Activated effector memory CD4-positive, alpha-beta T cell treated with anti-CD3 and anti-CD28 coated beads, Interleukin-2, amount 50 U/mL, for 16 hours (primary cell): Measurements from ENCODE around the gene MIOX.

Experiments
- DNase-seq: peaks from one replicate; pipeline ENCODE4 v3.0.0-alpha.2; 2020

The MIOX gene

GRCh38 chr22:50455201-50455600, 31.5 kb upstream of the MIOX start:
- no peak for DNase-seq

GRCh38 chr22:50456026-50456425, 30.6 kb upstream of the MIOX start:
- no peak for DNase-seq

DNA sequence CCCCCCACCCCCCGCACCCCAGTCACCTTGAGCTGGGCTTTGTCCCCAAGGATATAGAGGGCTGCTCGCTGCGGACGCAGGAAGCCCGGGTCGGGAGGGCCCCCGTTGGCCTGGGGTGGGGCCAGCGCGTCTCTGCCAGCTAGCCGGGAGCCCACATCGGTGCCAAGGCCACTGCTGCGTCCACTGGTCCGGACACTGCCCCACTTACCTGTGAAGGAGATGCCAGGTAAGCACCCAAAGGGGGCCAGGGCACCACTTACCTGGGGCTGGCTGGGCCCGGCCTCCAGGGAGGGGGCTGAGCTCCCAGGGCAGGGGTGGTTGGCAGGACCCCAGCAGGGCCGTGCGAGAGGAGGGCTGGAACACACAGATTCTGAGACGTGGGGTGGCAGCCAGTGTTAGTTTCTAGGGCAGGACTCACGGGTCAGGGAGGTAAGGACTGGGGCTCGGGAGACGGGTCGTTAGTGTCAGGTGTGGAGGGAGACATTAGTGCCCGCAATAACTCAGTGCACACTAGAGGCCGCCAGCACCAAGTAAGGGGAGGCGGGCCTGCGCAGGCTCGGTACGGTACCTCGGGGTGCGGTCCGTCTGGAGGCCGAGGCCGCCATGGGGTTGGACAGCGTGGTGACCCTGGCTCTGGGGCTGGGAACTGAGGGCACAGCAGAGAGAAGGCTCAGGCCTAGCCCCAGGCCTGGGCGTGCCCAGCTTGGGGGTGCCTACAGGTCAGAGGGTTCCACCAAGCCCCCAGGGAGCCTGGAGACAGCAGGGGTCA, 30.0 kb upstream of the MIOX start:
- DNase-seq = no peak

GRCh38 chr22:50459016-50459415, 27.6 kb upstream of the MIOX start:
- no peak for DNase-seq

DNA sequence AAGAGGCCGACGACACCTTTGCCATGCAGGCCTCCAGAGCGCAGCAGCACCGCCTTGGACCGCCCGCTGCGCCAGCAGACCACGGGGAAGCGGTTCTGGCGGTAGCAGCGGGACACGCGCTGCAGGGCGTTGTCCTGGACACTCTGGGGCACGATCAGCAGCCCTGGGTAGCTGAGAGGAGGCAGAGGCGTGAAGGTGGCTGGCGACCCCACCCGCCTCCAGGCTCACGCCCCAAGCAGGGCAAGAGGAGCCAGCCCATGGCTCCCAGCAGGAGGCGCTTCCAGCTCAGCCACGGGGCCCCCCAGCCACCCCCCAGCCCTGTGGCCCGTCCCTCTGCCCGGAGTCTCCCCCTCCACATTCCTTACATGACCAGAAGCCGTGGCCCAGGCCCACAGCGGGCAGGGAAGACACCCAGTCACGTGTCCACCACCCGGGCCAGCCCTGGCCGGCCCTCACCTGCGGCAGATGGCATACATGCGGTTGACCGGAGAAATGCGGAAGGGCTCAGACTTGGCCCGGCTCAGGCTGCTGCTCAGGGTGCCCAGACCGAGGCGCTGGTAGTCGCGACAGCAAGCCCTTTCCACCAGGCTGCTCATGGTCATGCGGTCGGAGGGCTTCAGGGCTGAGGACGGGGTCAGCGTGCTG, 27.0 kb upstream of the MIOX start:
- no peak for DNase-seq

DNA sequence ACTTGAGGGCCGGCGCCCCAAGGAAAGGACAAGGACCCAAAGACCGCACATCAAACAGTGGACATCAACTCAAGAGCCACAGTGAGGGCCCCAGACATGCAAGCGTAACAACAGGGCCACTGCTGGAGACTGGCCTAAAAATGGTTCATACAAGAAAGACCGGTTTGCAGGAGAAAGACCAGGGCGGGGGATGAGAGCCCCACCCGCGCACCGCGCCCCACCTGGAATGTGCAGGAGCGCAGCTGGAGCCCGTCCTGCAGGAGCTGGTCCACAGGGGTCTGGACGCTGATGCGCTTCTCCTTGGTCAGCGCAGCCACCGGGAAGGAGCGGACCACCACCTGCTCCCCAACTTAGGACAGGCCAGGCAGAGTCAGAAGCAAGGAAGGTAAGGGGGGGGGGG, 25.7 kb upstream of the MIOX start:
- no peak for DNase-seq

DNA sequence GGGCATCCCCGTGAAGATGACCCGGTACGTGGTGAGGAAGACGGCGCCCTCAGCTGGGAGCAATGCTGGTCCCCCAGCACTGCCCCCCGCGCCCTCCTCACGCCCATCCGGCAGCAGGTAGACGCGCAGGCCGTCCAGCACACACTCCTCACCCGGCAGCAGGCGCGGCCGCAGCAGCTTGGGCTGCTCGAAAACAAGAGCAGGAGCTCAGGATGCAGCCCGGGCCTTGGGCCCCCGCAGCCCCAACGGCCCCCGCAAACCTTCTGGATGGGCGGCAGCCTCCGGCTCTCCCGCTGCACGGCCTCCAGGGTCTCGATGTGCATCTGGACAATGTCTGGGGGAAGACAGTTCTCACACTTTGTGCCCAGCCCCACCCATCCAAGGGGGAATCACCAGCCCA, 25.1 kb upstream of the MIOX start:
- DNase-seq = no peak

- no peak for DNase-seq
Observed at GRCh38 chr22:50461979-50462540, 24.6 kb upstream of the MIOX start.

GRCh38 chr22:50463188-50463900, 23.3 kb upstream of the MIOX start:
- DNase-seq = no peak

- no peak for DNase-seq
Observed at GRCh38 chr22:50464451-50464850, 22.2 kb upstream of the MIOX start.

GRCh38 chr22:50465066-50465930, 21.4 kb upstream of the MIOX start:
- no peak for DNase-seq

DNA sequence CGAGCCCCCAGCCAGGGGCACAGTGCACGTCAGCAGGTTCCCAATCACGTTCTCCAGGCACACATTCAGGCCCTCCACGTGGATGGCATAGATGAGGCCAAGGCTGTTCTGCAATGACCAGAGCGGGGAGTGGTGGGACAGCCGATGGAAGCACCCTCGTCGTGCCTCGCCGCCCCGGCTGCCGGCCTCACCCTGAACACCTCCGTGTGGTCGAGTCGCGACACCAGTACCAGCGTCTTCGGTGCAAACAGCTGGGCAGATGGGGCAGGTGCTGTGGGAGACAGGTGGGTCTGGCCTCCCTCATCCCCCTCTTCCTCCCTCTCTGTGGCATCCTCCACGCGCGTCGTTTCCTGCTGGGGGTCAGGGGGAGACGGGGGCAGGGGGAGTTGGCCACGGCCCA, 19.3 kb upstream of the MIOX start:
- DNase-seq = no peak

DNA sequence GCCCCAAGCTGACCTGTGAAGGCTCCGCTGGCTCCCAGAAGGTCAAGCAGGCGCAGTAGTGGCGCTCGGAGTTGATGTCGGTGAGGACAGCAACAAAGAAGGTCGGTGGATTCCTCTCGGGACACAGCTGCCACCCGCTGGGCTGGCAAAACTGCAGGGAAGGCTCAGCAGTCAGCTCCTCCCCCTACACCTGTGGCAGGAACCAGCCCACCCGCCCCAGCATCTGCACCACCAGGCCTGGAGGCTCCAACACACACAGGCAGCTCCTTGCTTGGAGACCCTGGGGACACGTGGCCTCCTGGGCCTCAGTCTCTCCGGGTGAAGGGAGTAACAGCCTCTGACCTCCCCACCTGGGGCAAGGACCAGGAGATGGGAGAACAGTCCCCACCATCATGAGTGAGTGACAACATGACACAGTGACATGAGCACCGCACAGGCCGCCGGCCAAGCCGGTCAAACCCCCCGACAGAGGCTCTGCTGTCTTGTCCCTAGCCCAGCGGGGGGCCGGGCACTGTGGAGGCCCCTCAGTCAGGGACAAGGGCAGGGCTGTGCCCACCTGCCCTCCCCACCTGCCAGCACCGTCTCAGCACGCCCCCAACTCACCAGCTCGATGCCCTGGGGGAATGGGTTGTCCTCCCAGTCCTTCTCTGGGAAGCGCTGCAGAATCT, 18.8 kb upstream of the MIOX start:
- no peak for DNase-seq

GRCh38 chr22:50468626-50469025, 18.0 kb upstream of the MIOX start:
- DNase-seq = no peak

GRCh38 chr22:50469377-50470305, 17.0 kb upstream of the MIOX start:
- DNase-seq = peak; percentile 97

- no peak for DNase-seq
Observed at GRCh38 chr22:50470491-50470890, 16.2 kb upstream of the MIOX start.

DNA sequence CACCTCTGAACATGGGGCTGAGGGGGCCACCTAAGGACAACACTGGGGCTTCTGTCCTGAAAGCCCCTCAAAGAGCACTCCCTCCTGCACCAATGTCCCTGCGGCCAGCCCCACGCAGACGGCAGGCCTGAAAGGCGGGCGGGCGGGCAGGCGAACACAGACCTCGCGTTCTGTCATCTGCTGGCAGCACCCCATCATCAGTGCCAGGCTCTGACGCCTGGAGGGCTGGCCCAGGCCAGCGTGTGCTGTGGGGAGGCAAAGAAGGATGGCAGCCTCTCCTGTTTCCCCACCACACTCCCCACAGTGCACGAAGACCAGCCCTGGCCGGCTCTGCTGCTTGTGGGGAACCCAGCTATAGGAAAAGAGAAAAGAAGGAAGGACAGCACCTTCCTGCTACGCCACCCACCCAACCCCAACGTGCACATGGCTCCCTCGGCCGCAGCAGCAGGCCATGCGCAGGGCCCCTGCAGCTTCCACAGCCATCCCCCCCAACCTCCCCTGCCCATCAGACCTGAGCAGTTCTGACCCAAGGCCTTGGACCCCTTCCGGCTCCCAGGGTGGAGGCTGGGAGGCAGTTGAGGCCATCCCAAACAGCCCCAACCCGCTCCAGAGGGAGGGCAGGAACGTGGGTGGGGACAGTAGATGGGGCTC, 15.3 kb upstream of the MIOX start:
- no peak for DNase-seq

DNA sequence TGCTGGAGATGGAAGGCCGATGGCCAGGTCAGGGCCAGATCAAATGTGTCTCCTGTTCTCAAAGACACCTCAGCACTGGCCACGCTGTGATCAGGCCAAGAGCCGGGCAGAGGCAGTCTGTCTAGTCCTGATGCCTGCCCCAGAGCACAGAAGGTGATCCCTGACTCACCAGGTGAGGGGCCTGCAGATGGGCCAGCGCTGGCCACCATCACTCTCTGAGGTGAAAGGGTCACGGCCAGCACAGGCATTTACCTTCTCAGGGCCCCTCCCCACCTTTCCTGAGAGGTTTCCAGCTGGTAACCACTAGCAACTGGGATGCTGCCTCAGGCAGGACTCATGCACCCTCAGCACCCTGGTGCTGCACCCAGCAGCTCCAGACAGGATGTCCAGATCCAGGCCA, 14.7 kb upstream of the MIOX start:
- DNase-seq = no peak

DNA sequence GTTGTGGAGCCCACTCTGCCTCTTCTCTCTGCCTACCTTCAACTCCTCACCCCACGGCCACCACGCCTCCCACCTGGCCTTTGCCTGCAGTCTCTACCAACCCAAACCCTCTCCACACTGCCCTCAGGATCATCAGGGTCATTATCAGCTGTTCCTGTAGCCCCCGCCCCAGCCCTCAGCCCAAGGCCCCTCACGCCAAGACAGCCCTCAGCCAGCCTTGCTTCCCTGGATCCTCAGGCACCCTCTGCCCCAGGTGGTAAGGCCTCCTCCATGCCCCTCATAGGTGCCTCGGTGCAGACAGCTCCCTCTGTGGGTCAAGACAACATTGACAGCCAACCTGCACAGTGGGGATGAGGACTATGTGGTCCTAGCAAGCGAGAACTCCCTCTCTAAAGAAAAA, 13.6 kb upstream of the MIOX start:
- peak; percentile 82 for DNase-seq

GRCh38 chr22:50473855-50474671, 12.6 kb upstream of the MIOX start:
- peak; percentile 74 for DNase-seq
